AG08396 (cell line): ENCODE measurements around the gene PDE7B.

Experiments
- DNase-seq: peaks from one replicate; pipeline ENCODE4 v3.0.0; 2012; ENCODE audit warnings: low spot score, mixed read lengths

Gene PDE7B

GRCh38 chr6:135990439-135990838 is 138.9 kb downstream of the PDE7B start:
- no peak for DNase-seq

GRCh38 chr6:135990855-135991464 is 139.5 kb downstream of the PDE7B start:
- no peak for DNase-seq

DNA sequence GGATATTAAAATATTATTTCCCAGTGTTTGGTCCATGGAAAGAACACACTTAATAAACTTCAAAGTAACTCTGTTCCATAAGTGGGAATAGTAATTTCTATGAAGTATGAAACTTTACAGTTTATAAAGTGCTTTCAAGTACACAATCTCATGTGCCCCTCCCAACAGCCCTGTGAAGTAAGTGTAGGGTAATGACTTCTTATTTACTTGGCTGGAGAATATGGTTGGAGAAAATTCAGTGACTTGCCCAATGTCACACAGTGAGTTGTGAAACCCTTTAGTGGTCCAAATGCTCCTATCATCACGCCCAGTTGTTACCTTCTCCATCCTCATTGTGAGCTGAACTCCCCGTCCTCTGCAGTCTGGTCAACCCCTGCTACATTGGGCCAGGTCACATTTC is 141.2 kb downstream of the PDE7B start:
- no peak for DNase-seq

DNA sequence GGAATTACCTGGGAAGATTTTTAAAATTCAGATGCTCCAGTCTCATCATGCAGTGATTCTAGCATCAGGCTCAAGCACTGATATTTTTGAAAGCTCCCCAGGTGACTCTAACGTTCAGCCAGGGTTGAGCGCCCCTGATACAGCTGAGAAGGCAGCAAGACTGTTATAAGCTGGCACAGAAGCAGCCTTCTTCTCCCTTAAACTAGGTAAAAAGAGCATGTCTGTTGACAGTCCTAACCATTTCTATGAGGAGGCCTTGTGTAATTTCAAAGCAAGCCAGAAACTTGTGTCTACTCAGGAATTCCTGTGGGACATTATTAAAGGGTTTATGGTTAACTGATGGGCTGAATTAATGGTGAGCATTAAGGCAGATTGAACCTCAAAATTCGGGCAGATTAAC is 141.9 kb downstream of the PDE7B start:
- no peak for DNase-seq

GRCh38 chr6:135994857-135995544 is 143.5 kb downstream of the PDE7B start:
- peak; percentile 28 for DNase-seq

GRCh38 chr6:135995545-135995898 is 144.0 kb downstream of the PDE7B start:
- no peak for DNase-seq

GRCh38 chr6:135996668-135997067 is 145.2 kb downstream of the PDE7B start:
- DNase-seq, result no peak

DNA sequence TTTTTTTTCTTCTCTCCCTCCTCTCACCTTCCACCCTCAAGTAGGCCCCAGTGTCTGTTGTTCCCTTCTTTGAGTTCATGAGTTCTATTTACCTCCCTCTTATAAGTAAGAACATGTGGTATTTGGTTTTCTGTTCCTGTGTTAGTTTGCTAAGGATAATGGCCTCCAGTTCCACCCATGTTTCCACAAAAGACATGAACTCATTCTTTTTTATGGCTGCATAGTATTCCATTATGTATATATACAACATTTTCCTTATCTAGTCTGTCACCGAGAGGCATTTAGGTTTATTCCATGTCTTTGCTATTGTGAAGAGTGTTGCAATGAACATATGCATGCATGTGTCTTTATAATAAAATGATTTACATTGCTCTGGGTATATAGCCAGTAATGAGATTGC is 147.9 kb downstream of the PDE7B start:
- no peak for DNase-seq

DNA sequence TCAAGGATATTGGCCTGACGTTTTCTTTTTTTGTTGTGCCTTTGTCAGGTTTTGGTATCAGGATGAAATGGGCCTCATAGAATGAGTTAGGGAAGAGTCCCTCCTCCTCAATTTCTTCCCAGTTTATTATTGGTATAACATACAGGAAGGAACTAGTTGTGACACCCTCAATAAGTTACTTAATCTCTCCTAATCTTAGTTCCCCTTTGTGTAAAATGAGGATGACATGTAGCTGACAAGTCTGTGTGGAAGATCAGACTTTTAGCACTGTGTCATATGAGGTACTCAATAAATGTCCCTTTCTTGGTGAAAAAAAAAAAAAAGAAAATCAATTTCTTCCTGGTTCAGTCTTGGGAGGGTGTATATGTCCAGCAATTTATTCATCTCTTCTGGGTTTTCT is 155.8 kb downstream of the PDE7B start:
- no peak for DNase-seq

- DNase-seq, result no peak
Observed at GRCh38 chr6:136011475-136011874, 160.0 kb downstream of the PDE7B start.

- peak; percentile 24 for DNase-seq
Observed at GRCh38 chr6:136012198-136012887, 160.8 kb downstream of the PDE7B start.

DNA sequence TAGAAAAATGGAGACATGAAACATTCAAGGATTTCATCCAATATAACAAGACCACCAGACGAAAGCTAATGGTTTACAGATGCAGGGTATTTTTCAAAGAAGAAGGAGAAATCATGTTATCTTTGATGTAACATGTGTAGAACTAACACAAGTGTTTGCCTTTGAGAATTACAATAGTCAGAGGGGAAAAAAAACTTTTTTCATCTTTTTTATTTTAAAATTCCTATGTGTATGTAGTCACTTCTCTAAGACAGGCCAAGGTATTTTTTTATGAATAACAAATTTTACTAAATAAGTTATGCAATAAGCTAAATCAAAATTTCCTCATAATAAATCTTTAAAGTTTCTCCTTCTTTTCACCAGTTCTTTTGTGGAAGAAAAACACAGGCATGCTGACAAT is 161.4 kb downstream of the PDE7B start:
- DNase-seq, result no peak

DNA sequence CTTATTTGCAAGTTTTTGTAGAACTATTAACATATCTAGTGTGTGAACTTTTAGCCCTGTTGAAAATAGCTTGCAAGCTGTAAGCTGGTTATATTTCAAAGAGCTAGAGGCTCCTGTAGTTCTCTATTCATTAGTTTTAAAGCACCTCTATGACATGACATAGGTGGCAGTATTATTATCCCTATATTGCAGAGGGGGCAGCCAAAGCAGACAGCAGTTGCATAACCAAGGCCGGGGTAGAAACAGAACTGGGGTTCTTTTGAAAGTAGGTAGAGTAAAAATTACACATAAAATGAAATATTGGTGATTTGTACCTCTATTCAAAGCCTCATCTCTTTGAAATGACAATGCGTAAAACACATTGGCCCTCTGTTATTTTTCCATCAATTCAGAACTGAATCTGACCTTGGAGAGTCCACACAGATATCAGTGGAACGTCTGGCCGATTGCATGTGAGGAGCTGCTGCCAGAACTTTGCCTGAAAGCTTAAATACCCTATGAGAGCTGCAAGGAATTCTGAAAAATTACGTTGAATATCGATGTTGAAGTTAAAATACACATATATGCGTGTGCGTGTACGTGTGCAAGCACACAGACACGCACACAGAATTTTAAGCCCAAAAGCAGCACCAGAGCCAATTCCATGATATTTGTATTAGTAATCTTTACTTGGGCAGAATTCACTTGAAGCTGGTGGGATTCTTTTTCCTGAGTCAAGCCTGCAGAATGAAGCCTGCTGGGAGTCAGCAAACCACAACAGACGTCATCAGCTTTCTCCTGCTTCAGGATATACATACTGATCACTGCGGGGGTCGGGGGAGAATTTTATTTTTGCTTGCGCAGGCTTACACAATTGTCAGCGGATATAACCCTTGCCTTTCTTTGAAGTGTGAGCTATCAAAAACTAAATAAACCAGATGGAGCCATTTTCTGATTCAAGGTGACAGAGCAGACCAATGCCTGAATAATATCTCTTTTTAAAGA is 163.2 kb downstream of the PDE7B start:
- DNase-seq, result peak; percentile 79

GRCh38 chr6:136015531-136015930 is 164.0 kb downstream of the PDE7B start:
- DNase-seq, result no peak

- no peak for DNase-seq
Observed at GRCh38 chr6:136016228-136017225, 165.0 kb downstream of the PDE7B start.

DNA sequence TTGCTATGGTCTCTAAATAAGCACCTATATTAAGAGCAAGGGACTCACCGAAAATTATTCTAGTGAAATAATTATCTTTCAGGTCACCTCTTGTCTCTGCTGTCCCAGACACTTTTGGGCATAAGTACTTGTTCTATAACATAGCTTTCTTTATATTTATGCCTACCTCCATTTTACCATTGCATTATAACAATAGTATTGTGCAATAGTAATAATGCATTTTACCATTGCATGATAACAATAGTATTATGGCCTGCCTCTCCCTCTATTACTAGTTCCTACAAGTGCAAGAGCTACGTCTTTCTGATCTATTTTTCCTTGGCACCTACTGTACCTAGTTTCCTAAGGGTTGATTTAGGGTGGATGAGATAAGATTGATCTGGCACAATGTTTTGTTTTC is 169.2 kb downstream of the PDE7B start:
- DNase-seq, result no peak

GRCh38 chr6:136022224-136022874 is 170.8 kb downstream of the PDE7B start:
- DNase-seq, result no peak

DNA sequence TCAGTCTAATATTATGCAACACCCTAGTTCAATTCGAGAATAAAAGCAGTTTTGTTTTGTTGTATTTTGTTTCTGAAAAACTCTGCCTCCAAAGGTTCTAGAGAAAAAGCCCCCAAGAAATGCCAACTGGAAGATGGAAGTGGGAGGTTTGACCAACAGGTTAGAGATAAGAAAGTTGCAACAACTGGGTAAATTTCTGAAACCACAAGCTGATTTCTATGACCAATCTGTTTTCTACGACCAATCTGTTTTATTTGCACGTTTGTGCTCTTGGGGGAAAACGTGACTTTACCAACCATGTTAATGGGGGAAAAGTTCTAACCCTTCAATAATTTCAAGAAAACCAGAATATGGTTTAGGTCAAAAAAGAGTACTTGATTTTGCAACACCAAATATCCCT is 173.2 kb downstream of the PDE7B start:
- no peak for DNase-seq

- DNase-seq, result no peak
Observed at GRCh38 chr6:136025736-136026135, 174.2 kb downstream of the PDE7B start.

- DNase-seq, result no peak
Observed at GRCh38 chr6:136030131-136030530, 178.6 kb downstream of the PDE7B start.

DNA sequence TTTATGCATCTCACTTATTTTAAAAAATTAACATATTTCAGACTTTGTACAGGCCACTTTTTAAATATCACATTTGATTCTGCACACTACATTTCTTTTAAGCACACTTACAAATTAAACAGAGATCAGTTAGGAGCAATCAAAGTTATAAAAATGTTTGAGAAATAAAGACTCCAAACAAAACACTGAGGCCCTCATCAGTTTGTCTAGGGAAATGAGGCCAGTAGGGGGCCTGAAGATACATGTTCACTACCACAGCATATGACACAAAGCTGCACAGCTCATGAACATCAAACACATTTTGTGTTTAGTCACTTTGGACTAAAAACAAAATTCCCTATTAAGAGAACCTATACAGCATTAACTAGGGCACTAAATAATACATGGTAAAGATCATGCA is 180.5 kb downstream of the PDE7B start:
- peak; percentile 46 for DNase-seq
